GM15510 (cell line): ENCODE results near the gene PLA2G2E.

Experiments used
- POLR2A ChIP-seq: IDR thresholded peaks from 3 replicates; pipeline ENCODE4 v1.6.1; 2011; ENCODE audit warnings: borderline replicate concordance; ENCODE audit not compliant: insufficient read length; ENCODE audit errors: extremely low read depth

PLA2G2E gene

GRCh38 chr1:19879227-19879626 is 44.2 kb downstream of the PLA2G2E start:
- no peak for TF ChIP-seq POLR2A

GRCh38 chr1:19878637-19878985 is 44.8 kb downstream of the PLA2G2E start:
- no peak for TF ChIP-seq POLR2A

- no peak for TF ChIP-seq POLR2A
Observed at GRCh38 chr1:19877821-19878636, 45.4 kb downstream of the PLA2G2E start.

- TF ChIP-seq POLR2A: no peak
Observed at GRCh38 chr1:19877181-19877750, 46.2 kb downstream of the PLA2G2E start.

DNA sequence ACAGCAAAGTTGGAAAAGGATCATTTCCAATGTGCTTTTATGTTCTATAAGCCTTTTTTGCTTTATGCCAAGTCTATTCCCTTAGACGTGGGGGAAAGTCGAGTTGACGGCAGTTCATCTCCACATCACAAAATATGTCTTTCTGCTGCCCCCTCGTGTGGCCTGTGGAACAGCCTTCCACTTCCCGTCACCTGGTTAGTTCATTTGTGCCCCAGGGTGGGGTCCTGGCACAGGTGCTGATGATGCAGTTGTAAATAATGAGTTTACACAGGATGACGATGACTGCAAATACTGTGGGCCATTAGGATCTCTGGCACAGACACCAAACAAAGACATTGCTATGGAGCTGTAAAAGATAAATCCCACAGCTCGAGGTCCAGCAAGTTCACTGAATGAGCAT is 51.2 kb downstream of the PLA2G2E start:
- TF ChIP-seq POLR2A: no peak
